ENCODE measurements around the gene TBC1D22A.

- no peak for TF ChIP-seq CTCF (IDR thresholded peaks at IDR 0.05)
- no peak for TF ChIP-seq POLR2A (IDR thresholded peaks at IDR 0.05)
These were observed 306.8 kb downstream of the TBC1D22A start for GRCh38 chr22:47069270-47069669.
